HG03520 (cell line): ENCODE data around the gene EIPR1.

Source experiments
- ATAC-seq: cut with Tn5 transposase; IDR thresholded peaks from one replicate; pipeline ENCODE4 v1.9.1; 2021; ENCODE audit warnings: mild to moderate bottlenecking, moderate library complexity; ENCODE audit not compliant: unreplicated experiment

The EIPR1 gene

DNA sequence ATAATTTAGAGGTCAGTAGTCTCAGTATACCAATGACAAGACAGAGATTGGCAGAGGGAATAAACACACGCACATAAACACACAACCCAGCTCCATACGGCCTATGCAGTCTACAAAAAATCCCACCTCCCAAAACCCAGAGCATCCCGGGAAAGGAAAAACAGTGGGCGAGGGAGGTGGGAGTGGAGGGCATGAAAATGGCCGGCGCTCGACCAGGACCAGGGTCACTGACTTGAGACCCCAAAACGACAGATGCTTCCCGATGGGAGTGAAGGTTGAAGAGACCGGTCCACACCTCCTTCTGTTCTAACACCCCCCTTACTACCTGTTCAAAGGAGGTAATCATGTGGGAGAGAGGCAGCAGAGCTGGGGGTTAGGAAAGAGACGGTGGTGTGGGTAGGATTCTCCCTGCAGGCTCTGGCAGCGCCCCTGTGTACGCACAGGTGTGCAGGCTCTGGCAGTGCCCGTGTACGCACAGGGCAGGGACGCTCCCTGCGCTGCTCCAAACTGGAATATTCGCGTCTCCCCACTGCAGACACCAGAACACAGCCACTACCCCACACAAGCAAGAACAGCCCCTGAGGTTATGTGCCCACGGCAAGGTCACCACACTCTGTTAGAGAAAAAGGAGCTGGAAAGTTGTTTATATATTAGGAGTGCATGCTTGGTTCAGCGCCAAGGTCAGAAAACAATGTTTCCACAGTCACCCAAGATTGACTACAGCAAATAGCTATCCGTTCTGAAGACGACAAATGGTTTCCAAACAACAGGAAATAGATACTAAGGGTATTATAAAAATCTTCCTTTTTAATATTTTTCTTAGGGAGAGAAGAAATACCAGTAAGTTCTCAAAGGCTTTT lies 67.9 kb downstream of the EIPR1 start:
- ATAC-seq = no peak

DNA sequence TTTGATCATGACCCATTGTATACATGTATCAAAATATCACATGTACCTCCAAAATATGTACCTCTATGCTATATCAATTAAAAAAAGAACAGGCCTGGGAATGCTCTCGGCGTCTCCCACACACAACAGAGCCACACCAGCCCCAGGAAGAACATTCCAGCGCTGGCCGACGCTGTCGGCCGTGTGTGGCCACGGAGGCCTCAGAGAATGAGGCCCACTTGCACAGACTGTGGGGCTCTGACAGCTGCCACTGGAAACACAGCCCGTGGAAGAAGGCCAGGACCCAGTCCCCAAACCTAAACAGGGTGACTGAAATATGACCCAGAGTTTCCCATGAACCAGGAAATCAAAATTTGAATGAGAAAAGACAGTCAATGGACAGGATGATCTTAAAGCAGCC lies 69.7 kb downstream of the EIPR1 start:
- ATAC-seq = no peak

DNA sequence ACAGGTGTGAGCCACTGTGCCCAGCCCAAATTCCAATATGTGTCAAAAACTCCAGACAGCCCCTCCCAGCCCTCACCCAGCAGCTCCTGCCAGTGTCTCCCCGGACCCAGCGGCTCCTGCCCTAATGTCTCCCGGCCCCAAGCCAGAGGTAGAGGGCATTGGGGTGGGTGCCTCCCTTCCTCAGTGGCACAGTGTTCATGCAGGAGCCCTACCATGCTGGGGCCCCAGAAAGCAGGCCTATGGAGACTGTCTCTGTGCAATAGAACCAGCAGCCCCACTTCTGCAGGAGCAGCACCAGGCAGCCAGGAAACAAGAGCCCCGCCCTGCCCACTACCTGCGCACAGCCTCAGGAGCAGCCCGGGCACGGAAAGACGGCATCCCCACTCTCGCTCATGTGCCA lies 70.4 kb downstream of the EIPR1 start:
- no peak for ATAC-seq

- no peak for ATAC-seq
Measured at GRCh38 chr2:3305952-3306351, 71.7 kb downstream of the EIPR1 start.

DNA sequence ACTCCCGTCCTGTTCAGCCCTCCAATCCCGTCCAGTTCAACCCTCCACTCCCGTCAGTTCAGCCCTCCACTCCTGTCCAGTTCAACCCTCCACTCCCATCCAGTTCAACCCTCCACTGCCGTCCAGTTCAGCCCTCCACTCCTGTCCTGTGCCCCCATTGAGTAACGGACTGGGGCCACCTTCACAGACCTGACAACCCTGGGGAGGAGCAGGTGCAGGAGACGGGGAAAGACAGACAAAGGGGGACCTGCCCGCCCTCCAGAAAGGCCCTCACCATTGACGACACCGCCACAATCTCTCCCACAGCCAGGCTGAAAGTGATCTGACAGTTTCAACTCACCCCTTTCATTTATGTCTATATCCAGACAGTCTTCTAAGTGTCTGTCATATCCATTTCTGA lies 72.2 kb downstream of the EIPR1 start:
- no peak for ATAC-seq

DNA sequence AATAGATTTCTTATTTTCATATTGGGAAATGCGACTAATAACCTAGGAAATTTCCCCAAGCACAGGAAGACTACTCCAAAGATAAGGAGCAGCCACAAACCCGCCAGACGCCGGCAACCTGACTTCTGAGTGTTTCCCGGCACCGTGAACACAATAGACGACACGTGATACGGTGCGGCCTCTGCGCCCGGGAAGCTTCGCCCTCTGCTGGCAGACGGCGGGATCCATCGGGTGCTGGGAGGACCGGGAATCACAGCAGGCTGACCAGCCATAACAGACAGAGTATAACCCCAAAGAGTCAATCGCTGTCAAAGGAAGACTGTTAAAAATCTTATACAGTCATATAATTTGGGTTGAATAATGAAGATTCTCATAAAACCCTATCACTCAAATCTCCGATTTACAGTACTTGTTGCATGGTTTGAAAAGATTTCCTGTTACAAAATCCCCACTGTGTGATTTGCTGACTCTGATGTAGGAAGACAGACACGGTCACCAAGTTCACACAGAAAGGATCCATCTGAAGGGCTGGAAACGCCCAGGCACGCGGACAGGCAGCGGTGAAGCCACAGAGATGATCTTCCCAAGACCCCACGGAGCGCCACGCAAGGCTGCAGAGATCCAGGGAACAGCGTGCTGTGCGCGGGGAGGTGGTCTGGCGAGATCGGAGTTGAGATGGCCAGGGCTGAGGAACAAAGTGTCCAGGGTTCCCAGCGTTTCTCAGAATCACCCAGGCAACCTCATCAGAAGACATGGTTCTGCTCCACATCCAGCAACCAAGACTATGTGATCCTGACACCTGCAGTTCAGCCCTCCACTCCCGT lies 73.8 kb downstream of the EIPR1 start:
- peak; percentile 99 for ATAC-seq

GRCh38 chr2:3302751-3303582 lies 74.7 kb downstream of the EIPR1 start:
- peak; percentile 21 for ATAC-seq

DNA sequence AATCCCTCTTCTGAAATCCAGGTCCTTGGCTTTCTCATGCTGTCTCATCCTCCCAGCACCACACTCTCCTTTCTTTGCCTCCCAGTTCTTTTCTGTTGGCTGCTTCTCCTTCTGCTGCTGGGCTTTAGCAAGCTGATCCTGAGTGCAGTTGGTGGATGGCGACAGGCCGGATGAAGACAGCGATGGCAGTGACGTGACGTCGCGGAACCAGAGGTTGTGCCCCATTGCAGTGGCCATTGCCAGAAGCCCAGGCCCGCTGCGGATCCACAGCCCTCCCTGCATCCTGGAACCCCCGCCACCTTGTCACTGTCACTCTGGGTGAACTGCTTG lies 75.2 kb downstream of the EIPR1 start:
- ATAC-seq = no peak

- ATAC-seq = no peak
Measured at GRCh38 chr2:3301001-3301400, 76.6 kb downstream of the EIPR1 start.

DNA sequence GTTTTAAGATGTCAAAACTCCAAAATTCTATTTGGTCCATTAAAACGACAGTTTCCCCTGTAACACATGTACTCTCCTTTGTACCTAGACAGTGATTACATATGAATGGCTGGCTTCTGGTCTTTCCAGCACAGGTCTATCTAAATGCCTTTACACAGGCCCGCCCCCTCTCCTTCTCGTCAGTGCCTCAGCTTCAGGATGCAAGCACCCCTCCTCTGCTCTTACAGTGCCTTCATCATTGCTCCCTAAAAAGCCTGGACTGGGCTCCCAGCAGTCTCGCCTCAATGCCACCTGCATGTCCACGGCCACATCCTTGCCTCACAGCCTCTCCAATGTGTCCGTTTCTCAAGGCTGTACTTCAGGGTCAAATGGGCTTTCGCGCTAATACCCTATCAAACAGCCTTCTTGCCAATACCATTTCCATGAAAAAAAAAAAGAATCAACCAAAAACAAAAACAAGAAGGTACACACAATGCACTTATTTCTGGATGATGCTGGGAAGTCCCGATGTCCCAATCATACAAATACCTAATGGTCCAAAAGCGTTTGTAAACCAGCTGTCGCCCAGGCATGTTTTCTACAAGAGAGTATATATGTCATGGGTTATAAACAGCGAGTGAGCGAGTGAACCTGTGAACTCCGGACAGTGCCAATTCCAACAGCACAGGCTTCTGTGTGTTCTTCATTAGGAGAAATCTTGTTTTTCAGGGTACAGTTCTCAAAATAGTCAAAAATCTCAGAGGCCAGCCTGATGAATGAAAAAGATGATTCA lies 77.2 kb downstream of the EIPR1 start:
- no peak for ATAC-seq

GRCh38 chr2:3299703-3300102 lies 77.9 kb downstream of the EIPR1 start:
- ATAC-seq = no peak

DNA sequence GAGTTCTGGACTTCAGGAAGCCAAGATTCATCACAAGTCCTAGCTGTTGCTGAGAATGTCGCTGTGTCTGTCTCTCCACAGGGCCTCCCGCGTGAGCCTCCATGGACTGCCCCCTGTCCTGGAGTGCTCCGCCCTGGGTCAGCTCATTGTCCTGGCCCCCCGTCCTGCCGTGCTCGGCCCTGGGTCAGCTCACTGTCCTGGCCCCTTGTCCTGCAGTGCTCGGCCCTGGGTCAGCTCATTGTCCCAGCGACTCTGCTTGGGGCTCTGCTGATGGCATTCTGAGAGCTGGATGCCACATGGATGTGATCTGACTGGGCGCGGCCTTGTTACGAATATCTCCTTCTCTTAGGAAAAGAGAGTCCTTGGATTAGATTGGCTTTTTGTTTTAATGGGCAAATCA lies 78.5 kb downstream of the EIPR1 start:
- ATAC-seq = no peak

DNA sequence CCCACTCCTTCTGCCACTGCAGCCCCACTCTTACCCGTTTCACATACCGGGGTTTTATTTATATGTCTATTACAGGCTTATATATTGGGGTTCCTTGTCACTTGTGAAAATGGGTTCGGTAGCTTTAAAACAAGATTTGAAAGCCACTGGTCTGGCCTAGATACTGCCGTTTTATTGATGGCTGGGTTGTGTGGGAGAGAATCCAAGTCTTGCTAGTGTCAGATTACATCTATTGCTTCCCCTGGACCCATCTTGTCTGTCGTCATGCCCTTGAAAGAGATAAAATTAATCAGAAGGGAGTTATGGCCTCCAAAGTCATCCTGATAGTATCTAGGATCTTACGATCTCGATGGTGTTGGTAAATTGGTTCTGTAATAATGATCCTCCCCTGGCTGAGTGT lies 79.4 kb downstream of the EIPR1 start:
- ATAC-seq = no peak

DNA sequence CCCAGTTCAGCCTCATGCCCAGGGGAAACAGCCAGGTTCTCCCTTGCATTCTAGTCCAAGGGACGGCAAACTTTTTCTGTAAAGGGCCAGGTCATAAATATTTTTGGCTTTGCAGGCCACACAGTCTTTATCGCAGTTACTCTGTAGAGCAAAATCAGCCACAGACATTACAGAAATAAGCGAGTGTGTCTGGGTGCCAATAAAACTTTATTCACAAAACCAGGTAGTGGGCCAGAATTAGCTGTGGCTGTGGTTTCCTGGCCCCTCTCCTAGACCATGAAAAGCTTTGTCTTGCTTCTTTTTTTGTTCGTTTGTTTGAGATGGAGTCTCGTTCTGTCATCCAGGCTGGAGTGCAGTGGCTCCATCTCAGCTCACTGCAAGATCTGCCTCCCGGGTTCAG lies 80.1 kb downstream of the EIPR1 start:
- no peak for ATAC-seq

- no peak for ATAC-seq
Measured at GRCh38 chr2:3296182-3296972, 81.2 kb downstream of the EIPR1 start.

DNA sequence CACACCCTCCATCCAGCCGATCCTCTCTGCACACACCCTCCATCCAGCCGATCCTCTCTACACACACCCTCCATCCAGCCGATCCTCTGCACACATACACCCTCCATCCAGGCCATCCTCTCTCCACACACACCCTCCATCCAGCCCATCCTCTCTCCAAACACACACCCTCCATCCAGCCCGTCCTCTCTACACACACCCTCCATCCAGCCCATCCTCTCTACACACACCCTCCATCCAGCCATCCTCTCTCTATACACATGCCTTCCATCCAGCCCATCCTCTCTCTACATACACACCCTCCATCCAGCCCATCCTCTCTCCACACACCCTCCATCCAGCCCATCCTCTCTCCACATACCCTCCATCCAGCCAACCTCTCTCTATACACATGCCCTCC lies 83.1 kb downstream of the EIPR1 start:
- ATAC-seq = no peak

GRCh38 chr2:3294069-3294468 lies 83.5 kb downstream of the EIPR1 start:
- no peak for ATAC-seq

GRCh38 chr2:3293221-3293620 lies 84.4 kb downstream of the EIPR1 start:
- ATAC-seq = no peak

DNA sequence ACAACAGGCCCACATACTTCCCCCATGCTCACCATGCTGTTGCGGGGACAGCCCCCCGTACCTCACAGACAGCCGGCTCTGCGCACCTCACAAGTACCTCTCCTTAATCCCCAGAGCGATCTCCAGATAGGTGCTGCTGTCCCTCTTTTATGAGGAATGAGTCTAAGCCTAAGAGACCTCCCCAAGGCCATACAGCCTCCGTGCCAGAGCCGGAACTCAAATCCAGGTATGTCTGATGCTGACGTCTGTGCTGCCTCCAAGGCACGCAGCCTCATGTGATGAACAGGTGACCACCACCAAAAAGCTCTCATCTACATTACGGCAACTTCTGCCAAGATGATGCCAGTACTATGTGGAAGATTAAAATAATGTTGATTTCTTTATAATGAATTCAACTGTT lies 85.2 kb downstream of the EIPR1 start:
- ATAC-seq = no peak

- no peak for ATAC-seq
Measured at GRCh38 chr2:3291750-3292149, 85.9 kb downstream of the EIPR1 start.
